GM10248 (cell line): ENCODE data around the gene PTPN7.

Source experiments
- CTCF ChIA-PET: fragments of 300-600 bp; sonication (Branson Sonifier 250); formaldehyde crosslinking; extraction: SDS; loops from one replicate; lab custom pipeline; 2021; ENCODE audit warnings: antibody characterized with exemption; lab: Yijun Ruan, JAX
- POLR2A ChIA-PET: fragments of 350-650 bp; sonication (Branson Sonifier 250); formaldehyde crosslinking; extraction: SDS; loops from one replicate; lab custom pipeline; 2020; ENCODE audit warnings: antibody characterized with exemption; lab: Yijun Ruan, JAX
- DNase-seq: peaks from one replicate; pipeline ENCODE4 v3.0.0; 2012; ENCODE audit errors: extremely low spot score
- CTCF ChIP-seq: IDR thresholded peaks from 2 replicates; pipeline ENCODE4 v1.5.1; 2012; ENCODE audit warnings: mild to moderate bottlenecking, low read depth; ENCODE audit errors: extremely low read depth, missing control alignments, control extremely low read depth

PTPN7 gene

GRCh38 chr1:202165942-202166843 lies 5.8 kb upstream of the PTPN7 start:
- no peak for DNase-seq
- no peak for TF ChIP-seq CTCF
- POLR2A ChIA-PET: interaction anchor here (0.7 kb wide), 1 partner anchor 40 kb away, joined by 4 read pairs; no protein-coding TSS in a partner anchor
- CTCF ChIA-PET: interaction anchor here (1.1 to 2.9 kb wide), 5 partner anchors 11 to 179 kb away, joined by 3 to 8 read pairs (median 4); partner anchors contain the start of gene LGR6

GRCh38 chr1:202165267-202165941 lies 5.0 kb upstream of the PTPN7 start:
- DNase-seq: no peak
- ChIA-PET CTCF (interaction anchor here (0.8 to 2.9 kb wide), 6 partner anchors 9 to 180 kb away, joined by 3 to 8 read pairs (median 5); partner anchors contain the start of gene LGR6), POLR2A (interaction anchor here (0.7 to 1.0 kb wide), 2 partner anchors 9 to 39 kb away, joined by 4 read pairs; no protein-coding TSS in a partner anchor)
- no peak for TF ChIP-seq CTCF

GRCh38 chr1:202164271-202165037 lies 4.1 kb upstream of the PTPN7 start:
- ChIA-PET CTCF (interaction anchor here (0.8 to 2.0 kb wide), 4 partner anchors 9 to 29 kb away, joined by 3 to 8 read pairs (median 5); partner anchors contain the start of gene LGR6), POLR2A (interaction anchor here (1.0 kb wide), 1 partner anchor 10 kb away, joined by 4 read pairs; no protein-coding TSS in a partner anchor)
- peak; percentile 86 for DNase-seq
- no peak for TF ChIP-seq CTCF

GRCh38 chr1:202163281-202164270 lies 3.2 kb upstream of the PTPN7 start:
- no peak for DNase-seq
- ChIA-PET POLR2A (no interaction called here), CTCF (interaction anchor here (1.0 to 2.6 kb wide), 10 partner anchors 9 to 555 kb away, joined by 3 to 15 read pairs (median 4); no protein-coding TSS in a partner anchor)
- TF ChIP-seq CTCF: no peak

- TF ChIP-seq CTCF: no peak
- ChIA-PET CTCF (interaction anchor here (0.9 to 2.6 kb wide), 10 partner anchors 8 to 556 kb away, joined by 3 to 15 read pairs (median 4); no protein-coding TSS in a partner anchor), POLR2A (interaction anchor here (1.0 kb wide), 1 partner anchor 28 kb away, joined by 3 read pairs; no protein-coding TSS in a partner anchor)
- DNase-seq: no peak
Observed at GRCh38 chr1:202162418-202163280, 2.2 kb upstream of the PTPN7 start.
